GM23338 (cell line): ENCODE measurements around the gene ASB16. TPM values are rescaled to one million over a fixed set of nuclear protein-coding genes. Genes with fewer than 3 reads are reported as not detected.

Experiments used
- ATAC-seq: fragments of 200-7000 bp; cut with Tn5 transposase; 3 replicates; pipeline ENCODE4 v1.9.1; 2020
- DNase-seq: peaks from one replicate; pipeline ENCODE4 v3.0.0-alpha.2; 2015; ENCODE audit warnings: low spot score
- H2AFZ ChIP-seq: fragments of 200-600 bp; sonication (generic); 2 replicates; pipeline ENCODE4 v1.8.0; 2016; ENCODE audit warnings: antibody characterized with exemption, mild to moderate bottlenecking, moderate library complexity
- H3F3A ChIP-seq: fragments of 200-600 bp; sonication (generic); replicated peaks from 2 replicates; pipeline ENCODE4 v1.8.0; 2017; ENCODE audit warnings: antibody characterized with exemption, mixed run types, low read depth
- H3K27ac ChIP-seq: fragments of 200-600 bp; sonication (generic); 2 replicates; pipeline ENCODE4 v1.6.1; 2016; ENCODE audit warnings: low read depth
- H3K27me3 ChIP-seq: fragments of 200-600 bp; sonication (generic); 2 replicates; pipeline ENCODE4 v1.8.0; 2016; ENCODE audit warnings: mild to moderate bottlenecking, mixed run types, moderate library complexity; ENCODE audit not compliant: insufficient read depth
- H3K36me3 ChIP-seq: fragments of 200-600 bp; sonication (generic); 2 replicates; pipeline ENCODE4 v1.8.0; 2016; ENCODE audit warnings: mild to moderate bottlenecking; ENCODE audit not compliant: insufficient read depth
- H3K4me1 ChIP-seq: fragments of 200-600 bp; sonication (generic); 2 replicates; pipeline ENCODE4 v1.8.0; 2016; ENCODE audit warnings: mild to moderate bottlenecking, moderate library complexity; ENCODE audit not compliant: insufficient read depth
- H3K4me2 ChIP-seq: fragments of 200-600 bp; sonication (generic); 2 replicates; pipeline ENCODE4 v1.7.1; 2017; ENCODE audit warnings: mixed run types
- H3K4me3 ChIP-seq: fragments of 200-600 bp; sonication (generic); 2 replicates; pipeline ENCODE4 v1.6.1; 2016; ENCODE audit warnings: mixed run types
- H3K79me2 ChIP-seq: fragments of 200-600 bp; sonication (generic); replicated peaks from 2 replicates; pipeline ENCODE4 v1.8.0; 2017; ENCODE audit warnings: mild to moderate bottlenecking; ENCODE audit not compliant: insufficient read depth
- H3K9me2 ChIP-seq: fragments of 200-600 bp; sonication (generic); 2 replicates; pipeline ENCODE4 v1.8.0; 2017; ENCODE audit not compliant: insufficient read depth
- H4K20me1 ChIP-seq: fragments of 200-600 bp; sonication (generic); replicated peaks from 2 replicates; pipeline ENCODE4 v1.8.0; 2017; ENCODE audit warnings: mild to moderate bottlenecking; ENCODE audit not compliant: insufficient read depth
- H3K27ac Mint-ChIP-seq: 2 replicates; pipeline ENCODE4 v1.8.0; 2020; ENCODE audit warnings: inconsistent platforms, mild to moderate bottlenecking, moderate library complexity, mixed read lengths
- H3K27me3 Mint-ChIP-seq: 3 replicates; pipeline ENCODE4 v1.8.0; 2022; ENCODE audit warnings: low read depth, mild to moderate bottlenecking, moderate library complexity, mixed read lengths, inconsistent platforms; ENCODE audit not compliant: insufficient read depth, poor library complexity
- H3K36me3 Mint-ChIP-seq: 3 replicates; pipeline ENCODE4 v1.8.0; 2021; ENCODE audit warnings: low read depth, mild to moderate bottlenecking, inconsistent platforms, moderate library complexity, mixed read lengths
- H3K4me1 Mint-ChIP-seq: 3 replicates; pipeline ENCODE4 v1.8.0; 2020; ENCODE audit warnings: mild to moderate bottlenecking, inconsistent platforms, mixed read lengths
- H3K4me3 Mint-ChIP-seq: 3 replicates; pipeline ENCODE4 v1.8.0; 2021; ENCODE audit warnings: moderate library complexity, mild to moderate bottlenecking, inconsistent platforms, mixed read lengths
- H3K9me3 Mint-ChIP-seq: 3 replicates; pipeline ENCODE4 v1.8.0; 2020; ENCODE audit warnings: moderate library complexity, mild to moderate bottlenecking, inconsistent platforms, mixed read lengths
- CREB1 ChIP-seq: fragments of 250-450 bp; sonication (Bioruptor Pico); IDR thresholded peaks from 2 replicates; pipeline ENCODE4 v1.5.0; 2020; ENCODE audit warnings: low read depth, mild to moderate bottlenecking, moderate library complexity
- EZH2 ChIP-seq: fragments of 200-600 bp; sonication (generic); IDR thresholded peaks from one replicate; pipeline ENCODE4 v1.8.0; 2017; ENCODE audit warnings: antibody characterized with exemption, mild to moderate bottlenecking, low read depth; ENCODE audit not compliant: unreplicated experiment
- EZH2phosphoT487 ChIP-seq: fragments of 200-600 bp; sonication (generic); IDR thresholded peaks from one replicate; pipeline ENCODE4 v1.8.1; 2018; ENCODE audit warnings: antibody characterized with exemption; ENCODE audit not compliant: unreplicated experiment
- JUNB ChIP-seq: IDR thresholded peaks from one replicate; pipeline ENCODE4 v1.6.1; 2016; ENCODE audit warnings: antibody characterized with exemption; ENCODE audit not compliant: unreplicated experiment
- NANOG ChIP-seq: IDR thresholded peaks from 2 replicates; pipeline ENCODE4 v1.6.1; 2016; ENCODE audit warnings: antibody characterized with exemption, borderline replicate concordance
- POLR2AphosphoS5 ChIP-seq: IDR thresholded peaks from 2 replicates; pipeline ENCODE4 v1.6.1; 2016; ENCODE audit warnings: antibody characterized with exemption, low read depth
- STAT1 ChIP-seq: IDR thresholded peaks from one replicate; pipeline ENCODE4 v1.6.1; 2016; ENCODE audit warnings: antibody characterized with exemption; ENCODE audit not compliant: unreplicated experiment
- ZNF331 ChIP-seq: fragments of 250-450 bp; sonication (Bioruptor Pico); IDR thresholded peaks from 2 replicates; pipeline ENCODE4 v1.5.0; 2020; ENCODE audit warnings: low read depth, mild to moderate bottlenecking, moderate library complexity
- polyA plus RNA-seq: library from polyadenylated mRNA; unstranded; fragments of >200 nt; fragmentation: Nextera tagmentation; extraction: Ambion mirVana; gene quantifications from 2 replicates; pipeline ENCODE4 v1.2.1, GENCODE V29; 2016
- total RNA-seq: library from RNA; depleted of rRNA; stranded (reverse); fragments of >200 nt; shearing (Covaris generic); gene quantifications from 2 replicates; pipeline ENCODE4 v1.2.3, GENCODE V29; 2014
- TF ChIP-seq, protein P1 (sequence below): IDR thresholded peaks from one replicate; pipeline ENCODE4 v1.6.1; 2018; ENCODE audit warnings: antibody characterized with exemption; ENCODE audit not compliant: unreplicated experiment
- TF ChIP-seq, protein P2 (sequence below), 2 experiments: fragments of 200-600 bp in 1 of 2; sonication (generic) in 1 of 2; conservative IDR thresholded peaks; 2 replicates each; pipeline versions ENCODE4 v1.5.1 to v1.6.1; 2016 to 2017; ENCODE audit warnings: antibody characterized with exemption in 2 of 2, low read depth in 2 of 2, mild to moderate bottlenecking in 2 of 2, moderate library complexity in 1 of 2
- TF ChIP-seq, protein P3 (sequence below): IDR thresholded peaks from 2 replicates; pipeline ENCODE4 v1.6.1; 2016; ENCODE audit warnings: antibody characterized with exemption
- TF ChIP-seq, protein P4 (sequence below): fragments of 250-450 bp; sonication (Bioruptor Pico); IDR thresholded peaks from 2 replicates; pipeline ENCODE4 v1.5.0; 2020; ENCODE audit warnings: mild to moderate bottlenecking, moderate library complexity

Gene ASB16
- total and polyA plus RNA-seq, 2 experiments from 2014 or later: 0.47 TPM; not detected in 1

DNA sequence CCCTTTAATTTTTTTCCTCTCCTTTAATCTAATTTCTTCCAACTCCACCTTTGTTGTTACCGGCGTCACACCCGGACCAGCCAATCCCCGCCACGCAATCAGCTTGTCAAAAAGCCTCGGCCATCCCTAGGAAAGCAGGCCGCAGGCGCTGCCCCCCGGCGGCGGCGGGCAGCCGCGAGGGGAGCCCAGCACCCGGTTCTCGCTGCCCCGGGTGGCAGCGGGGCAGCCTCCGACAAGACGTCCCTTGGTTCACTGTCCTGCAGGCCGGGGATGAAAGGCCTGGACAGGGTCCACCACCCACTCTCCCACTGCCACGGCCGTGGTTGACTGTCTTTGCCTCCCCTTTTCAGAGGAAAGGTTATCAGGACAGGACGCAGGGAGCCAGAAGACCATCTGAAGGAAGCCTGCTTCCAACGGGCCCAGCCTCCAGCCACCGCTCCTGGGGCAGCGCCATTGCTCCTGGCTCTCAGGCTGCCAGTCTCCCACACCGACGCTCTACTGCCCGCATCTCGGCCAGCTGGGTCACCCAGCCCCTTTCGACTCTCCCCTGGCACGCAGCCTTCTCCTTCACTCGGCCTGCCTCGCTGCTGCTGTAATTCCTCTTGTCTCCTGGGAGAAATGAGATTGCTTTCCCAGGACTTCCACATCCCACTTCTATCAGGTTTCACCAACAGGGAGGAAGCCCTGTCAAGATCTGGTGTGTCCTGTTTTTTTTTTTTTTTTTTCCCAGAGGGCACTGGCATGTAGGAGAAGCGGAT, 51.8 kb downstream of the ASB16 start:
- H3K9me3 Mint-ChIP-seq: no peaks in the 10 kb centered on the region
- ATAC-seq: peak; percentile 29
- Histone ChIP-seq H3K9me2 (no peaks in the 10 kb centered on the region), H3K79me2 (peaks cover 20% of the 10 kb centered on the region), H3K4me3 (peak overlapping the region; percentile 96), H3K36me3 (no peaks in the 10 kb centered on the region), H3F3A (peaks cover 12% of the 10 kb centered on the region), H3K4me1 (peaks cover 13% of the 10 kb centered on the region), H3K27ac (no peak overlapping the region), H3K27me3 (peaks cover 11% of the 10 kb centered on the region; the same call in 1 of the 2 replicates), H2AFZ (peak overlapping the region; percentile 93), H4K20me1 (no peaks in the 10 kb centered on the region), H3K4me2 (peak overlapping the region; percentile 100)
- peaks cover 7% of the 10 kb centered on the region for H3K36me3 Mint-ChIP-seq
- peak overlapping the region; percentile 88; the same call in 1 of the 2 replicates for H3K27ac Mint-ChIP-seq
- TF ChIP-seq, protein P1, sequence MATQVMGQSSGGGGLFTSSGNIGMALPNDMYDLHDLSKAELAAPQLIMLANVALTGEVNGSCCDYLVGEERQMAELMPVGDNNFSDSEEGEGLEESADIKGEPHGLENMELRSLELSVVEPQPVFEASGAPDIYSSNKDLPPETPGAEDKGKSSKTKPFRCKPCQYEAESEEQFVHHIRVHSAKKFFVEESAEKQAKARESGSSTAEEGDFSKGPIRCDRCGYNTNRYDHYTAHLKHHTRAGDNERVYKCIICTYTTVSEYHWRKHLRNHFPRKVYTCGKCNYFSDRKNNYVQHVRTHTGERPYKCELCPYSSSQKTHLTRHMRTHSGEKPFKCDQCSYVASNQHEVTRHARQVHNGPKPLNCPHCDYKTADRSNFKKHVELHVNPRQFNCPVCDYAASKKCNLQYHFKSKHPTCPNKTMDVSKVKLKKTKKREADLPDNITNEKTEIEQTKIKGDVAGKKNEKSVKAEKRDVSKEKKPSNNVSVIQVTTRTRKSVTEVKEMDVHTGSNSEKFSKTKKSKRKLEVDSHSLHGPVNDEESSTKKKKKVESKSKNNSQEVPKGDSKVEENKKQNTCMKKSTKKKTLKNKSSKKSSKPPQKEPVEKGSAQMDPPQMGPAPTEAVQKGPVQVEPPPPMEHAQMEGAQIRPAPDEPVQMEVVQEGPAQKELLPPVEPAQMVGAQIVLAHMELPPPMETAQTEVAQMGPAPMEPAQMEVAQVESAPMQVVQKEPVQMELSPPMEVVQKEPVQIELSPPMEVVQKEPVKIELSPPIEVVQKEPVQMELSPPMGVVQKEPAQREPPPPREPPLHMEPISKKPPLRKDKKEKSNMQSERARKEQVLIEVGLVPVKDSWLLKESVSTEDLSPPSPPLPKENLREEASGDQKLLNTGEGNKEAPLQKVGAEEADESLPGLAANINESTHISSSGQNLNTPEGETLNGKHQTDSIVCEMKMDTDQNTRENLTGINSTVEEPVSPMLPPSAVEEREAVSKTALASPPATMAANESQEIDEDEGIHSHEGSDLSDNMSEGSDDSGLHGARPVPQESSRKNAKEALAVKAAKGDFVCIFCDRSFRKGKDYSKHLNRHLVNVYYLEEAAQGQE: no peak
- TF ChIP-seq, protein P2, sequence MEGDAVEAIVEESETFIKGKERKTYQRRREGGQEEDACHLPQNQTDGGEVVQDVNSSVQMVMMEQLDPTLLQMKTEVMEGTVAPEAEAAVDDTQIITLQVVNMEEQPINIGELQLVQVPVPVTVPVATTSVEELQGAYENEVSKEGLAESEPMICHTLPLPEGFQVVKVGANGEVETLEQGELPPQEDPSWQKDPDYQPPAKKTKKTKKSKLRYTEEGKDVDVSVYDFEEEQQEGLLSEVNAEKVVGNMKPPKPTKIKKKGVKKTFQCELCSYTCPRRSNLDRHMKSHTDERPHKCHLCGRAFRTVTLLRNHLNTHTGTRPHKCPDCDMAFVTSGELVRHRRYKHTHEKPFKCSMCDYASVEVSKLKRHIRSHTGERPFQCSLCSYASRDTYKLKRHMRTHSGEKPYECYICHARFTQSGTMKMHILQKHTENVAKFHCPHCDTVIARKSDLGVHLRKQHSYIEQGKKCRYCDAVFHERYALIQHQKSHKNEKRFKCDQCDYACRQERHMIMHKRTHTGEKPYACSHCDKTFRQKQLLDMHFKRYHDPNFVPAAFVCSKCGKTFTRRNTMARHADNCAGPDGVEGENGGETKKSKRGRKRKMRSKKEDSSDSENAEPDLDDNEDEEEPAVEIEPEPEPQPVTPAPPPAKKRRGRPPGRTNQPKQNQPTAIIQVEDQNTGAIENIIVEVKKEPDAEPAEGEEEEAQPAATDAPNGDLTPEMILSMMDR (conservative IDR thresholded peaks at IDR 0.05; ENCODE audit: low read depth in 2 of 2): peak; percentile 20; a peak in 1 of 4 replicates
- TF ChIP-seq ZNF331 (no peak), EZH2 (peak; percentile 33), JUNB (no peak), CREB1 (CRISPR knock-in tag) (no peak), STAT1 (no peak), EZH2phosphoT487 (no peak), POLR2AphosphoS5 (peak; percentile 43), NANOG (no peak)
- TF ChIP-seq, protein P3, sequence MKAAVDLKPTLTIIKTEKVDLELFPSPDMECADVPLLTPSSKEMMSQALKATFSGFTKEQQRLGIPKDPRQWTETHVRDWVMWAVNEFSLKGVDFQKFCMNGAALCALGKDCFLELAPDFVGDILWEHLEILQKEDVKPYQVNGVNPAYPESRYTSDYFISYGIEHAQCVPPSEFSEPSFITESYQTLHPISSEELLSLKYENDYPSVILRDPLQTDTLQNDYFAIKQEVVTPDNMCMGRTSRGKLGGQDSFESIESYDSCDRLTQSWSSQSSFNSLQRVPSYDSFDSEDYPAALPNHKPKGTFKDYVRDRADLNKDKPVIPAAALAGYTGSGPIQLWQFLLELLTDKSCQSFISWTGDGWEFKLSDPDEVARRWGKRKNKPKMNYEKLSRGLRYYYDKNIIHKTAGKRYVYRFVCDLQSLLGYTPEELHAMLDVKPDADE: no peak
- TF ChIP-seq, protein P4, sequence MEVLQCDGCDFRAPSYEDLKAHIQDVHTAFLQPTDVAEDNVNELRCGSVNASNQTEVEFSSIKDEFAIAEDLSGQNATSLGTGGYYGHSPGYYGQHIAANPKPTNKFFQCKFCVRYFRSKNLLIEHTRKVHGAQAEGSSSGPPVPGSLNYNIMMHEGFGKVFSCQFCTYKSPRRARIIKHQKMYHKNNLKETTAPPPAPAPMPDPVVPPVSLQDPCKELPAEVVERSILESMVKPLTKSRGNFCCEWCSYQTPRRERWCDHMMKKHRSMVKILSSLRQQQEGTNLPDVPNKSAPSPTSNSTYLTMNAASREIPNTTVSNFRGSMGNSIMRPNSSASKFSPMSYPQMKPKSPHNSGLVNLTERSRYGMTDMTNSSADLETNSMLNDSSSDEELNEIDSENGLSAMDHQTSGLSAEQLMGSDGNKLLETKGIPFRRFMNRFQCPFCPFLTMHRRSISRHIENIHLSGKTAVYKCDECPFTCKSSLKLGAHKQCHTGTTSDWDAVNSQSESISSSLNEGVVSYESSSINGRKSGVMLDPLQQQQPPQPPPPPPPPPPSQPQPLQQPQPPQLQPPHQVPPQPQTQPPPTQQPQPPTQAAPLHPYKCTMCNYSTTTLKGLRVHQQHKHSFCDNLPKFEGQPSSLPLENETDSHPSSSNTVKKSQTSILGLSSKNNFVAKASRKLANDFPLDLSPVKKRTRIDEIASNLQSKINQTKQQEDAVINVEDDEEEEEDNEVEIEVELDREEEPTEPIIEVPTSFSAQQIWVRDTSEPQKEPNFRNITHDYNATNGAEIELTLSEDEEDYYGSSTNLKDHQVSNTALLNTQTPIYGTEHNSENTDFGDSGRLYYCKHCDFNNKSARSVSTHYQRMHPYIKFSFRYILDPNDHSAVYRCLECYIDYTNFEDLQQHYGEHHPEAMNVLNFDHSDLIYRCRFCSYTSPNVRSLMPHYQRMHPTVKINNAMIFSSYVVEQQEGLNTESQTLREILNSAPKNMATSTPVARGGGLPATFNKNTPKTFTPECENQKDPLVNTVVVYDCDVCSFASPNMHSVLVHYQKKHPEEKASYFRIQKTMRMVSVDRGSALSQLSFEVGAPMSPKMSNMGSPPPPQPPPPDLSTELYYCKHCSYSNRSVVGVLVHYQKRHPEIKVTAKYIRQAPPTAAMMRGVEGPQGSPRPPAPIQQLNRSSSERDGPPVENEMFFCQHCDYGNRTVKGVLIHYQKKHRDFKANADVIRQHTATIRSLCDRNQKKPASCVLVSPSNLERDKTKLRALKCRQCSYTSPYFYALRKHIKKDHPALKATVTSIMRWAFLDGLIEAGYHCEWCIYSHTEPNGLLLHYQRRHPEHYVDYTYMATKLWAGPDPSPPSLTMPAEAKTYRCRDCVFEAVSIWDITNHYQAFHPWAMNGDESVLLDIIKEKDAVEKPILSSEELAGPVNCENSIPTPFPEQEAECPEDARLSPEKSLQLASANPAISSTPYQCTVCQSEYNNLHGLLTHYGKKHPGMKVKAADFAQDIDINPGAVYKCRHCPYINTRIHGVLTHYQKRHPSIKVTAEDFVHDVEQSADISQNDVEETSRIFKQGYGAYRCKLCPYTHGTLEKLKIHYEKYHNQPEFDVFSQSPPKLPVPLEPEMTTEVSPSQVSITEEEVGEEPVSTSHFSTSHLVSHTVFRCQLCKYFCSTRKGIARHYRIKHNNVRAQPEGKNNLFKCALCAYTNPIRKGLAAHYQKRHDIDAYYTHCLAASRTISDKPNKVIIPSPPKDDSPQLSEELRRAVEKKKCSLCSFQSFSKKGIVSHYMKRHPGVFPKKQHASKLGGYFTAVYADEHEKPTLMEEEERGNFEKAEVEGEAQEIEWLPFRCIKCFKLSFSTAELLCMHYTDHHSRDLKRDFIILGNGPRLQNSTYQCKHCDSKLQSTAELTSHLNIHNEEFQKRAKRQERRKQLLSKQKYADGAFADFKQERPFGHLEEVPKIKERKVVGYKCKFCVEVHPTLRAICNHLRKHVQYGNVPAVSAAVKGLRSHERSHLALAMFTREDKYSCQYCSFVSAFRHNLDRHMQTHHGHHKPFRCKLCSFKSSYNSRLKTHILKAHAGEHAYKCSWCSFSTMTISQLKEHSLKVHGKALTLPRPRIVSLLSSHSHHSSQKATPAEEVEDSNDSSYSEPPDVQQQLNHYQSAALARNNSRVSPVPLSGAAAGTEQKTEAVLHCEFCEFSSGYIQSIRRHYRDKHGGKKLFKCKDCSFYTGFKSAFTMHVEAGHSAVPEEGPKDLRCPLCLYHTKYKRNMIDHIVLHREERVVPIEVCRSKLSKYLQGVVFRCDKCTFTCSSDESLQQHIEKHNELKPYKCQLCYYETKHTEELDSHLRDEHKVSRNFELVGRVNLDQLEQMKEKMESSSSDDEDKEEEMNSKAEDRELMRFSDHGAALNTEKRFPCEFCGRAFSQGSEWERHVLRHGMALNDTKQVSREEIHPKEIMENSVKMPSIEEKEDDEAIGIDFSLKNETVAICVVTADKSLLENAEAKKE (CRISPR knock-in tag): no peak
- peaks cover 15% of the 10 kb centered on the region; the same call in 2 of the 3 replicates for H3K4me1 Mint-ChIP-seq
- peaks cover 12% of the 10 kb centered on the region for H3K27me3 Mint-ChIP-seq
- DNase-seq: peak; percentile 86
- H3K4me3 Mint-ChIP-seq: peak overlapping the region; percentile 76
